GM12878 (cell line): ENCODE results near the gene EFTUD2. TPM values are rescaled to one million over a fixed set of nuclear protein-coding genes. Genes with fewer than 3 reads are reported as not detected.

ENCODE experiments used
- ATAC-seq: fragments of 200-7000 bp; cut with Tn5 transposase; 3 replicates; pipeline ENCODE4 v1.9.1; 2020; ENCODE audit warnings: mild to moderate bottlenecking, moderate library complexity
- BruUV-seq: library from RNA; stranded (reverse); fragments of 400-500 nt; replicated peaks from 2 replicates; lab custom pipeline; 2021; lab: Mats Ljungman, UMichigan
- CTCF ChIA-PET: fragments of 300-600 bp; sonication (Branson Sonifier 250); formaldehyde crosslinking; extraction: SDS; loops from one replicate; lab custom pipeline; 2021; ENCODE audit warnings: inconsistent platforms; lab: Yijun Ruan, JAX
- POLR2A ChIA-PET: fragments of 350-600 bp; formaldehyde crosslinking; extraction: SDS; loops from one replicate; lab custom pipeline; 2021; ENCODE audit warnings: inconsistent platforms; lab: Charles Lee
- RAD21 ChIA-PET: fragments of 300-600 bp; sonication (Branson Sonifier 250); formaldehyde crosslinking; loops from one replicate; lab custom pipeline; 2023; ENCODE audit warnings: antibody characterized with exemption; ENCODE audit not compliant: unreplicated experiment; lab: Charles Lee
- SMC1A ChIA-PET: fragments of 300-600 bp; sonication (Branson Sonifier 250); formaldehyde crosslinking; loops from one replicate; lab custom pipeline; 2023; ENCODE audit not compliant: unreplicated experiment, uncharacterized antibody; lab: Charles Lee
- DNase-seq: peaks from one replicate; pipeline ENCODE4 v3.0.0-alpha.2; 2011; ENCODE audit warnings: low read depth, low spot score
- FAIRE-seq: peaks from 3 replicates; lab custom pipeline; 2011; peaks lifted over from hg19 to GRCh38; lab: Jason Lieb, UNC
- H2AFZ ChIP-seq: 2 replicates; pipeline ENCODE4 v1.6.0; 2011; ENCODE audit warnings: low read depth, low read length, control low read depth; ENCODE audit not compliant: control insufficient read depth
- H3K27ac ChIP-seq: 2 replicates; pipeline ENCODE4 v1.5.1; 2011; ENCODE audit warnings: control low read depth; ENCODE audit not compliant: control insufficient read depth, insufficient read depth
- H3K27me3 ChIP-seq, 2 experiments: replicated peaks in 1 of 2; 2 replicates each; pipeline versions ENCODE4 v1.6.0 to v1.6.1; 2011; ENCODE audit warnings: low read length in 1 of 2; ENCODE audit not compliant: control insufficient read depth in 2 of 2, insufficient read depth in 2 of 2
- H3K36me3 ChIP-seq, 2 experiments: 2 replicates each; pipeline ENCODE4 v1.5.1; 2011; ENCODE audit warnings: low read length in 1 of 2; ENCODE audit not compliant: control insufficient read depth in 2 of 2, insufficient read depth in 2 of 2
- H3K4me1 ChIP-seq: 2 replicates; pipeline ENCODE4 v1.6.1; 2011; ENCODE audit warnings: mild to moderate bottlenecking, low read length, moderate library complexity, mixed read lengths; ENCODE audit not compliant: control insufficient read depth, insufficient read depth
- H3K4me2 ChIP-seq: 2 replicates; pipeline ENCODE4 v1.6.0; 2011; ENCODE audit warnings: control low read depth; ENCODE audit not compliant: control insufficient read depth, insufficient read depth
- H3K4me3 ChIP-seq: fragments of 200-600 bp; sonication (generic); 2 replicates; pipeline ENCODE4 v1.5.1; 2016
- H3K79me2 ChIP-seq: 2 replicates; pipeline ENCODE4 v1.6.0; 2011; ENCODE audit warnings: low read length; ENCODE audit not compliant: control insufficient read depth, insufficient read depth
- H3K9ac ChIP-seq: 2 replicates; pipeline ENCODE4 v1.8.0; 2011; ENCODE audit warnings: low read length, control low read depth, mixed read lengths; ENCODE audit not compliant: control insufficient read depth, insufficient read depth
- H3K9me3 ChIP-seq: replicated peaks from 3 replicates; pipeline ENCODE4 v1.5.1; 2011; ENCODE audit warnings: mild to moderate bottlenecking, low read length; ENCODE audit not compliant: control insufficient read depth, insufficient read depth
- H4K20me1 ChIP-seq: 2 replicates; pipeline ENCODE4 v1.6.0; 2011; ENCODE audit not compliant: control insufficient read depth, insufficient read depth
- CEBPZ ChIP-seq: fragments of 150-350 bp; IDR thresholded peaks from 2 replicates; pipeline ENCODE4 v1.6.1; 2016; ENCODE audit warnings: low read depth, low read length
- CREM ChIP-seq: IDR thresholded peaks from 2 replicates; pipeline ENCODE4 v1.6.1; 2014; ENCODE audit warnings: antibody characterized with exemption, low read depth
- ELK1 ChIP-seq: IDR thresholded peaks from 2 replicates; pipeline ENCODE4 v1.6.1; 2012; ENCODE audit warnings: low read depth, low read length, improper control_type of control experiment
- HCFC1 ChIP-seq: fragments of 150-350 bp; IDR thresholded peaks from 2 replicates; pipeline ENCODE4 v1.6.1; 2014; ENCODE audit warnings: low read length
- KAT2A ChIP-seq: conservative IDR thresholded peaks from 2 replicates; pipeline ENCODE4 v1.6.1; 2011; ENCODE audit warnings: low read depth, low read length; ENCODE audit not compliant: control insufficient read depth
- KLF5 ChIP-seq: fragments of 450-650 bp; IDR thresholded peaks from 2 replicates; pipeline ENCODE4 v1.6.1; 2014; ENCODE audit warnings: mild to moderate bottlenecking; ENCODE audit not compliant: partially characterized antibody
- MEF2B ChIP-seq: fragments of 450-650 bp; IDR thresholded peaks from 2 replicates; pipeline ENCODE4 v1.6.1; 2018; ENCODE audit warnings: mild to moderate bottlenecking, moderate library complexity; ENCODE audit not compliant: partially characterized antibody, poor library complexity, severe bottlenecking
- NFXL1 ChIP-seq: fragments of 450-650 bp; IDR thresholded peaks from 2 replicates; pipeline ENCODE4 v1.6.1; 2017; ENCODE audit warnings: antibody characterized with exemption, mild to moderate bottlenecking, borderline replicate concordance
- SIX5 ChIP-seq: IDR thresholded peaks from 2 replicates; pipeline ENCODE4 v1.6.1; 2011; ENCODE audit warnings: mild to moderate bottlenecking, low read depth, low read length, moderate library complexity; ENCODE audit not compliant: severe bottlenecking
- SKIL ChIP-seq: fragments of 450-650 bp; IDR thresholded peaks from 2 replicates; pipeline ENCODE4 v1.6.1; 2017; ENCODE audit warnings: mild to moderate bottlenecking, low read depth, inconsistent platforms; ENCODE audit not compliant: poor library complexity, severe bottlenecking
- TBL1XR1 ChIP-seq: IDR thresholded peaks from 2 replicates; pipeline ENCODE4 v1.6.1; 2012; ENCODE audit warnings: low read depth, low read length, improper control_type of control experiment
- WRNIP1 ChIP-seq: IDR thresholded peaks from 2 replicates; pipeline ENCODE4 v1.6.1; 2011; ENCODE audit warnings: low read depth, low read length, improper control_type of control experiment, borderline replicate concordance
- ZNF384 ChIP-seq: IDR thresholded peaks from 2 replicates; pipeline ENCODE4 v1.6.1; 2012; ENCODE audit warnings: low read depth, mild to moderate bottlenecking, low read length, improper control_type of control experiment, borderline replicate concordance
- in situ Hi-C: fragments of 300-500 bp; cut with MboI; formaldehyde crosslinking; loops from 9 replicates; pipeline ENCODE4 v1.14.3; 2018; ENCODE audit warnings: mixed read lengths
- intact Hi-C: fragments of 100-400 bp; cut with micrococcal nuclease; formaldehyde crosslinking; loops from one replicate; pipeline ENCODE4 v1.14.2; 2022; ENCODE audit not compliant: unreplicated experiment
- polyA plus RNA-seq, 11 experiments: library from polyadenylated mRNA; depleted of rRNA in 4 of 11; unstranded in 6 of 11; stranded (reverse) in 5 of 11; fragments of >200 nt; fragmentation: Nextera tagmentation in 4 of 11; fragmentation: Illumina TruSeq in 1 of 11; extraction: Ambion mirVana in 4 of 11; extraction: Trizol in 1 of 11; gene quantifications; 1 replicate in 1 of 11; 2 replicates in 10 of 11; pipeline versions ENCODE4 v1.2.1 to v1.2.3, GENCODE V29; 2011 to 2016; ENCODE audit warnings: inconsistent platforms in 2 of 11, missing spikeins in 2 of 11, low read depth in 1 of 11
- total RNA-seq, 4 experiments: library from RNA; depleted of rRNA in 3 of 4; stranded (reverse); fragments of >200 nt in 3 of 4; fragmentation: Illumina TruSeq in 1 of 4; extraction: Trizol in 1 of 4; gene quantifications; 2 replicates each; pipeline versions ENCODE4 v1.2.1 to v1.2.3, GENCODE V29; 2013 to 2021

The EFTUD2 gene
- total and polyA plus RNA-seq, 10 of the 15 experiments (the other 5 are each of a cell fraction or from before 2014, with no cell fraction given), result 33.0 to 198 (median 126) TPM

GRCh38 chr17:44894642-44895041 is 4.6 kb downstream of the EFTUD2 start (continued):
- no peak for TF ChIP-seq ELK1
- no peak for TF ChIP-seq TBL1XR1
- no peak for TF ChIP-seq CREM
- no peak for TF ChIP-seq SIX5
- TF ChIP-seq KLF5, result no peak
- no peak for TF ChIP-seq WRNIP1

- in situ Hi-C loops (no loop called here), intact Hi-C loops (no loop called here)
- ChIA-PET CTCF (interaction anchor here (0.8 to 1.7 kb wide), 2 partner anchors 26 to 61 kb away, joined by 3 to 5 read pairs; no protein-coding TSS in a partner anchor), RAD21 (interaction anchor here (0.9 to 1.4 kb wide), 2 partner anchors 13 to 28 kb away, joined by 3 to 4 read pairs; no protein-coding TSS in a partner anchor), POLR2A (interaction anchor here (0.6 kb wide), 2 partner anchors 257 to 782 kb away, joined by 4 to 5 read pairs; no protein-coding TSS in a partner anchor), SMC1A (interaction anchor here (1.1 kb wide), 1 partner anchor 96 kb away, joined by 4 read pairs; no protein-coding TSS in a partner anchor)
- Histone ChIP-seq H3K4me2 (no peak overlapping the region), H3K27me3 (no peaks in the 10 kb centered on the region), H3K9me3 (no peaks in the 10 kb centered on the region), H3K4me1 (peaks cover 8% of the 10 kb centered on the region; the same call in 1 of the 2 replicates), H3K27ac (no peak overlapping the region), H4K20me1 (peaks cover 2% of the 10 kb centered on the region; the same call in 1 of the 2 replicates), H2AFZ (no peak overlapping the region), H3K4me3 (no peak overlapping the region), H3K79me2 (peaks cover 40% of the 10 kb centered on the region), H3K9ac (no peak overlapping the region), H3K36me3 (peaks cover 1 to 13% of the 10 kb centered on the region in 2 experiments)
- no TSS peak for BruUV-seq
- FAIRE-seq (no peak), ATAC-seq (no peak), DNase-seq (no peak)
- no peak for TF ChIP-seq ZNF384
- no peak for TF ChIP-seq NFXL1
- no peak for TF ChIP-seq SKIL
- no peak for TF ChIP-seq HCFC1
- TF ChIP-seq MEF2B, result no peak
- TF ChIP-seq KAT2A, result no peak
- TF ChIP-seq CEBPZ, result no peak
Measured at GRCh38 chr17:44892250-44892649, 7.0 kb downstream of the EFTUD2 start.
